Activated CD4-positive, alpha-beta T cell treated with anti-CD3 and anti-CD28 coated beads, Interleukin-2, amount 10 ng/mL, durations not matched to agents 24 days and 14 days (primary cell): ENCODE results near the gene ANKS1B. TPM values are rescaled to one million over a fixed set of nuclear protein-coding genes. Genes with fewer than 3 reads are reported as not detected.
"Not testable (repeated sequence)": the region's sequence is repeated elsewhere in the genome, so short reads cannot be mapped to it uniquely, and the experiment has no call there.

ENCODE experiments used
- DNase-seq: peaks from one replicate; pipeline ENCODE4 v3.0.0; 2022
- H3K27ac Mint-ChIP-seq: one replicate; pipeline ENCODE4 v1.8.0; 2022; ENCODE audit warnings: mild to moderate bottlenecking, mixed read lengths
- H3K27me3 Mint-ChIP-seq: one replicate; pipeline ENCODE4 v1.8.0; 2022; ENCODE audit warnings: mixed read lengths
- H3K36me3 Mint-ChIP-seq: one replicate; pipeline ENCODE4 v1.8.0; 2022; ENCODE audit warnings: low read depth, mild to moderate bottlenecking, mixed read lengths
- H3K4me1 Mint-ChIP-seq: one replicate; pipeline ENCODE4 v1.8.0; 2021; ENCODE audit warnings: mixed read lengths
- H3K4me3 Mint-ChIP-seq: one replicate; pipeline ENCODE4 v1.8.0; 2022; ENCODE audit warnings: mild to moderate bottlenecking, moderate library complexity, mixed read lengths
- H3K9me3 Mint-ChIP-seq: one replicate; pipeline ENCODE4 v1.8.0; 2021; ENCODE audit warnings: mixed read lengths
- intact Hi-C: fragments of 100-400 bp; cut with micrococcal nuclease; formaldehyde crosslinking; loops from one replicate; pipeline ENCODE4 v1.15.1; 2023
- total RNA-seq: library from RNA; stranded (reverse); gene quantifications from 2 replicates; pipeline ENCODE4 v1.2.3, GENCODE V29; 2022

Gene ANKS1B
- total RNA-seq, 1 donor from 2014 or later = 1.5 TPM

- Mint-ChIP-seq H3K36me3 (no peaks in the 10 kb centered on the region), H3K9me3 (no peaks in the 10 kb centered on the region), H3K27ac (no peak overlapping the region), H3K4me1 (no peaks in the 10 kb centered on the region), H3K4me3 (no peak overlapping the region), H3K27me3 (no peaks in the 10 kb centered on the region)
- intact Hi-C loops = no loop called here
- no peak for DNase-seq
These were observed 612.3 kb downstream of the ANKS1B start for GRCh38 chr12:99372257-99372920.

- no peaks in the 10 kb centered on the region for H3K36me3 Mint-ChIP-seq
- no peak overlapping the region for H3K4me3 Mint-ChIP-seq
- intact Hi-C loops = no loop called here
- no peak for DNase-seq
- no peaks in the 10 kb centered on the region for H3K27me3 Mint-ChIP-seq
- H3K27ac Mint-ChIP-seq = no peak overlapping the region
- H3K9me3 Mint-ChIP-seq = no peaks in the 10 kb centered on the region
- no peaks in the 10 kb centered on the region for H3K4me1 Mint-ChIP-seq
These were observed 614.2 kb downstream of the ANKS1B start for GRCh38 chr12:99370421-99371138.

- H3K27me3 Mint-ChIP-seq = no peaks in the 10 kb centered on the region
- intact Hi-C loops = no loop called here
- H3K4me1 Mint-ChIP-seq = no peaks in the 10 kb centered on the region
- no peak overlapping the region for H3K27ac Mint-ChIP-seq
- no peak overlapping the region for H3K4me3 Mint-ChIP-seq
- DNase-seq = no peak
- no peaks in the 10 kb centered on the region for H3K36me3 Mint-ChIP-seq
- no peaks in the 10 kb centered on the region for H3K9me3 Mint-ChIP-seq
These were observed 617.6 kb downstream of the ANKS1B start for GRCh38 chr12:99367181-99367580.

- no peak overlapping the region for H3K4me3 Mint-ChIP-seq
- H3K9me3 Mint-ChIP-seq = no peaks in the 10 kb centered on the region
- no peak overlapping the region for H3K27ac Mint-ChIP-seq
- no peaks in the 10 kb centered on the region for H3K27me3 Mint-ChIP-seq
- intact Hi-C loops = no loop called here
- DNase-seq = no peak
- H3K36me3 Mint-ChIP-seq = no peaks in the 10 kb centered on the region
- H3K4me1 Mint-ChIP-seq = no peaks in the 10 kb centered on the region
These were observed 632.5 kb downstream of the ANKS1B start for GRCh38 chr12:99352269-99352668.

- Mint-ChIP-seq H3K27me3 (no peaks in the 10 kb centered on the region), H3K27ac (no peak overlapping the region), H3K36me3 (no peaks in the 10 kb centered on the region), H3K9me3 (no peaks in the 10 kb centered on the region), H3K4me1 (no peaks in the 10 kb centered on the region), H3K4me3 (no peak overlapping the region)
- intact Hi-C loops = no loop called here
- DNase-seq = no peak
These were observed 640.8 kb downstream of the ANKS1B start for GRCh38 chr12:99343960-99344359.

- peaks cover 5% of the 10 kb centered on the region for H3K9me3 Mint-ChIP-seq
- H3K36me3 Mint-ChIP-seq = no peaks in the 10 kb centered on the region
- no peaks in the 10 kb centered on the region for H3K27me3 Mint-ChIP-seq
- DNase-seq = no peak
- intact Hi-C loops = no loop called here
- H3K4me1 Mint-ChIP-seq = no peaks in the 10 kb centered on the region
- no peak overlapping the region for H3K4me3 Mint-ChIP-seq
- no peak overlapping the region for H3K27ac Mint-ChIP-seq
These were observed 645.1 kb downstream of the ANKS1B start for GRCh38 chr12:99339663-99340062.

- intact Hi-C loops = no loop called here
- Mint-ChIP-seq H3K4me3 (no peak overlapping the region), H3K27ac (no peak overlapping the region), H3K4me1 (no peaks in the 10 kb centered on the region), H3K27me3 (no peaks in the 10 kb centered on the region), H3K9me3 (peaks cover 5% of the 10 kb centered on the region), H3K36me3 (no peaks in the 10 kb centered on the region)
- DNase-seq = no peak
These were observed 650.3 kb downstream of the ANKS1B start for GRCh38 chr12:99334285-99335056.

GRCh38 chr12:99332936-99333591 is 651.7 kb downstream of the ANKS1B start:
- no peaks in the 10 kb centered on the region for H3K4me1 Mint-ChIP-seq
- H3K36me3 Mint-ChIP-seq = no peaks in the 10 kb centered on the region
- DNase-seq = no peak
- intact Hi-C loops = no loop called here
- H3K9me3 Mint-ChIP-seq = no peaks in the 10 kb centered on the region
- H3K27ac Mint-ChIP-seq = no peak overlapping the region
- H3K4me3 Mint-ChIP-seq = no peak overlapping the region
- H3K27me3 Mint-ChIP-seq = no peaks in the 10 kb centered on the region

- no peaks in the 10 kb centered on the region for H3K9me3 Mint-ChIP-seq
- no peak overlapping the region for H3K4me3 Mint-ChIP-seq
- no peaks in the 10 kb centered on the region for H3K27me3 Mint-ChIP-seq
- H3K4me1 Mint-ChIP-seq = no peaks in the 10 kb centered on the region
- no peak for DNase-seq
- H3K27ac Mint-ChIP-seq = no peak overlapping the region
- intact Hi-C loops = no loop called here
- no peaks in the 10 kb centered on the region for H3K36me3 Mint-ChIP-seq
These were observed 654.5 kb downstream of the ANKS1B start for GRCh38 chr12:99330216-99330615.

- H3K4me3 Mint-ChIP-seq, H3K4me1 Mint-ChIP-seq, H3K27ac Mint-ChIP-seq, H3K36me3 Mint-ChIP-seq, DNase-seq, H3K27me3 Mint-ChIP-seq, H3K9me3 Mint-ChIP-seq, intact Hi-C loops: not testable (repeated sequence)
These were observed 663.5 kb downstream of the ANKS1B start for GRCh38 chr12:99321210-99321609.

GRCh38 chr12:99311373-99311772 is 673.4 kb downstream of the ANKS1B start:
- Mint-ChIP-seq H3K36me3 (no peaks in the 10 kb centered on the region), H3K27me3 (no peaks in the 10 kb centered on the region), H3K9me3 (peaks cover 9% of the 10 kb centered on the region), H3K4me3 (no peak overlapping the region), H3K4me1 (no peaks in the 10 kb centered on the region), H3K27ac (no peak overlapping the region)
- intact Hi-C loops = no loop called here
- no peak for DNase-seq

- H3K36me3 Mint-ChIP-seq = no peaks in the 10 kb centered on the region
- DNase-seq = no peak
- no peak overlapping the region for H3K4me3 Mint-ChIP-seq
- intact Hi-C loops = no loop called here
- H3K4me1 Mint-ChIP-seq = no peaks in the 10 kb centered on the region
- H3K27me3 Mint-ChIP-seq = no peaks in the 10 kb centered on the region
- H3K9me3 Mint-ChIP-seq = peaks cover 9% of the 10 kb centered on the region
- H3K27ac Mint-ChIP-seq = no peak overlapping the region
These were observed 674.9 kb downstream of the ANKS1B start for GRCh38 chr12:99309812-99310211.

GRCh38 chr12:99302874-99303273 is 681.9 kb downstream of the ANKS1B start:
- no peaks in the 10 kb centered on the region for H3K27me3 Mint-ChIP-seq
- H3K36me3 Mint-ChIP-seq = no peaks in the 10 kb centered on the region
- no peak for DNase-seq
- H3K27ac Mint-ChIP-seq = no peak overlapping the region
- H3K4me1 Mint-ChIP-seq = no peaks in the 10 kb centered on the region
- no peak overlapping the region for H3K4me3 Mint-ChIP-seq
- intact Hi-C loops = no loop called here
- peaks cover 3% of the 10 kb centered on the region for H3K9me3 Mint-ChIP-seq

GRCh38 chr12:99287136-99287535 is 697.6 kb downstream of the ANKS1B start:
- H3K36me3 Mint-ChIP-seq = no peaks in the 10 kb centered on the region
- peaks cover 8% of the 10 kb centered on the region for H3K9me3 Mint-ChIP-seq
- H3K27me3 Mint-ChIP-seq = no peaks in the 10 kb centered on the region
- no peak overlapping the region for H3K27ac Mint-ChIP-seq
- H3K4me3 Mint-ChIP-seq = no peak overlapping the region
- no peaks in the 10 kb centered on the region for H3K4me1 Mint-ChIP-seq
- intact Hi-C loops = no loop called here
- DNase-seq = no peak
